ENCODE results near the gene KRTCAP2. TPM values are rescaled to one million over a fixed set of nuclear protein-coding genes. Genes with fewer than 3 reads are reported as not detected.

KRTCAP2 gene
- total and polyA plus RNA-seq, 10 of the 15 experiments (the other 5 are each of a cell fraction or from before 2014, with no cell fraction given): 61.3 to 238 (median 141) TPM

DNA sequence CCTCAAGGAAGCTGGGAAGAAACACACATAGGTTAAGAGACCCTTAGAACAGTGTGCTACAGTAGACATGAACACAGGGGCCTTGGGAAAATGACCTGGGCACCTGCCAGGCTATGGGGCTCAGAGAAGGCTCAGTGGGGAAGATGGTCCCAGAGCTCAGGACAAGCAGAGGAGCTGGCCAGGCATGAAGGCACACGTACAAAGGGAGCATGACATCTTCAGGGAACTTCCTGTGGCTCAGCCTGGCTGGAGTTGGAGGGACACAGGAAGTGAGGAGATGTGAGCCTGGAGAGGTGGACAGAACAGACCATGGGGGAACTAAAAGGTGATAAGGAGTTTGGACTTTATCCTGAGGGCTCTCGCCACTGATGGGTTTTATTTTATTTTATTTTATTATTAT is 41.2 kb downstream of the KRTCAP2 start:
- Histone ChIP-seq H3K36me3 (ENCODE audit: control insufficient read depth in 2 of 2, insufficient read depth in 2 of 2, low read length in 1 of 2) (no peaks in the 10 kb centered on the region), H3K27ac (ENCODE audit: control insufficient read depth, insufficient read depth) (no peak overlapping the region), H4K20me1 (ENCODE audit: control insufficient read depth, insufficient read depth) (no peaks in the 10 kb centered on the region), H3K4me1 (ENCODE audit: control insufficient read depth, insufficient read depth, low read length) (peaks cover 15% of the 10 kb centered on the region), H3K4me3 (no peak overlapping the region), H3K4me2 (ENCODE audit: control insufficient read depth, insufficient read depth) (no peak overlapping the region), H3K9me3 (replicated peaks; ENCODE audit: control insufficient read depth, insufficient read depth, low read length) (no peaks in the 10 kb centered on the region), H3K79me2 (ENCODE audit: control insufficient read depth, insufficient read depth, low read length) (peaks cover 8% of the 10 kb centered on the region), H3K9ac (ENCODE audit: control insufficient read depth, insufficient read depth, low read length) (no peak overlapping the region), H3K27me3 (replicated peaks in 1 of 2; ENCODE audit: control insufficient read depth in 2 of 2, insufficient read depth in 2 of 2, low read length in 1 of 2) (peaks cover 12 to 18% of the 10 kb centered on the region in 2 experiments), H2AFZ (ENCODE audit: control insufficient read depth, low read depth, low read length) (no peak overlapping the region)
- 45% methylated on average over 2 of the region's 2 CpGs for WGBS (ENCODE audit: insufficient coverage, insufficient replicate concordance, low lambda C conversion rate, missing lambda C conversion rate)
- ChIA-PET RAD21 (ENCODE audit: unreplicated experiment) (no interaction called here), SMC1A (ENCODE audit: uncharacterized antibody, unreplicated experiment) (interaction anchor here (1.2 to 1.5 kb wide), 2 partner anchors 24 to 40 kb away, joined by 3 to 5 read pairs; no protein-coding TSS in a partner anchor), POLR2A (interaction anchor here (0.6 to 1.1 kb wide), 2 partner anchors 11 to 29 kb away, joined by 3 read pairs; no protein-coding TSS in a partner anchor), CTCF (interaction anchor here (0.7 to 2.2 kb wide), 5 partner anchors 19 to 1062 kb away, joined by 3 to 9 read pairs (median 4); partner anchors contain the start of gene SLC25A44)
- in situ Hi-C loops (cut with MboI): no loop called here
- intact Hi-C loops (cut with micrococcal nuclease; ENCODE audit: unreplicated experiment): no loop called here
- FAIRE-seq: no peak
- ATAC-seq: no peak
- no peak for DNase-seq (ENCODE audit: low read depth, low spot score)
- no peak for TF ChIP-seq SP1 (IDR thresholded peaks at IDR 0.05; ENCODE audit: low read depth, low read length)
- no peak for TF ChIP-seq SUPT20H (IDR thresholded peaks at IDR 0.05; ENCODE audit: borderline replicate concordance, control insufficient read depth, low read depth, low read length)
- TF ChIP-seq NFIC (IDR thresholded peaks at IDR 0.05; ENCODE audit: low read depth, low read length): no peak
- no peak for TF ChIP-seq KAT2A (conservative IDR thresholded peaks at IDR 0.05; ENCODE audit: control insufficient read depth, low read depth, low read length)
- no peak for TF ChIP-seq CREB1 (IDR thresholded peaks at IDR 0.05; ENCODE audit: low read depth)
- TF ChIP-seq, protein P1, sequence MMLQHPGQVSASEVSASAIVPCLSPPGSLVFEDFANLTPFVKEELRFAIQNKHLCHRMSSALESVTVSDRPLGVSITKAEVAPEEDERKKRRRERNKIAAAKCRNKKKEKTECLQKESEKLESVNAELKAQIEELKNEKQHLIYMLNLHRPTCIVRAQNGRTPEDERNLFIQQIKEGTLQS (IDR thresholded peaks at IDR 0.05; ENCODE audit: borderline replicate concordance, extremely low read depth, low read depth, low read length): no peak
- no peak for TF ChIP-seq NFYA (IDR thresholded peaks at IDR 0.05; ENCODE audit: borderline replicate concordance, low read depth, low read length)
- TF ChIP-seq ZNF207 (IDR thresholded peaks at IDR 0.05; ENCODE audit: borderline replicate concordance): no peak
- TF ChIP-seq, protein P2, sequence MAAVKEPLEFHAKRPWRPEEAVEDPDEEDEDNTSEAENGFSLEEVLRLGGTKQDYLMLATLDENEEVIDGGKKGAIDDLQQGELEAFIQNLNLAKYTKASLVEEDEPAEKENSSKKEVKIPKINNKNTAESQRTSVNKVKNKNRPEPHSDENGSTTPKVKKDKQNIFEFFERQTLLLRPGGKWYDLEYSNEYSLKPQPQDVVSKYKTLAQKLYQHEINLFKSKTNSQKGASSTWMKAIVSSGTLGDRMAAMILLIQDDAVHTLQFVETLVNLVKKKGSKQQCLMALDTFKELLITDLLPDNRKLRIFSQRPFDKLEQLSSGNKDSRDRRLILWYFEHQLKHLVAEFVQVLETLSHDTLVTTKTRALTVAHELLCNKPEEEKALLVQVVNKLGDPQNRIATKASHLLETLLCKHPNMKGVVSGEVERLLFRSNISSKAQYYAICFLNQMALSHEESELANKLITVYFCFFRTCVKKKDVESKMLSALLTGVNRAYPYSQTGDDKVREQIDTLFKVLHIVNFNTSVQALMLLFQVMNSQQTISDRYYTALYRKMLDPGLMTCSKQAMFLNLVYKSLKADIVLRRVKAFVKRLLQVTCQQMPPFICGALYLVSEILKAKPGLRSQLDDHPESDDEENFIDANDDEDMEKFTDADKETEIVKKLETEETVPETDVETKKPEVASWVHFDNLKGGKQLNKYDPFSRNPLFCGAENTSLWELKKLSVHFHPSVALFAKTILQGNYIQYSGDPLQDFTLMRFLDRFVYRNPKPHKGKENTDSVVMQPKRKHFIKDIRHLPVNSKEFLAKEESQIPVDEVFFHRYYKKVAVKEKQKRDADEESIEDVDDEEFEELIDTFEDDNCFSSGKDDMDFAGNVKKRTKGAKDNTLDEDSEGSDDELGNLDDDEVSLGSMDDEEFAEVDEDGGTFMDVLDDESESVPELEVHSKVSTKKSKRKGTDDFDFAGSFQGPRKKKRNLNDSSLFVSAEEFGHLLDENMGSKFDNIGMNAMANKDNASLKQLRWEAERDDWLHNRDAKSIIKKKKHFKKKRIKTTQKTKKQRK (IDR thresholded peaks at IDR 0.05; ENCODE audit: low read depth, low read length): no peak
- no TSS peak for BruUV-seq (replicated peaks)

Data from GM12878 (cell line).